ENCODE measurements around the gene B3GALT5. TPM values are rescaled to one million over a fixed set of nuclear protein-coding genes. Genes with fewer than 3 reads are reported as not detected.

B3GALT5 gene
- total and polyA plus RNA-seq, 3 donors from 2014 or later, result 1.0 to 2.8 (median 2.7) TPM

DNA sequence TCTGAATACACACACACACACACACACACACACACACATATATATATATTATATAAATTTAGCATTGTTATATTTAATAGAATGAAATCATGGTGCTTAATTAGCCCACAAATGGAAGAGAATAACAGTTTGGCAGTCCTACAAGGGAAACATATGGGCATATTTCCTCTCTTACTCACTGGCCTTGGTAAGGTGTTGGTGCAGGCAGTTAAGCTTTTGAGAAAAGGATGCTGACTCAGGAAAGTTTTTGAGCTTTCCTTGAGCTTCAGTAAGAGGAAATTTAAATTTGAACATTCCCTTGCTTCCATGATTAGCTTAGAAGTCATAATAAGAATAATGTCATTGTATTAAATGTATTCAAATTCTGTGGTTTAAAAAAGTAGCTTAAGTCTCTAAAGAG, 37.0 kb upstream of the B3GALT5 start:
- intact Hi-C loops (cut with DNase I; ENCODE audit: low total_unique reads), result no loop called here
- TF ChIP-seq POLR2A (IDR thresholded peaks at IDR 0.05), result no peak
- TF ChIP-seq, protein P1, sequence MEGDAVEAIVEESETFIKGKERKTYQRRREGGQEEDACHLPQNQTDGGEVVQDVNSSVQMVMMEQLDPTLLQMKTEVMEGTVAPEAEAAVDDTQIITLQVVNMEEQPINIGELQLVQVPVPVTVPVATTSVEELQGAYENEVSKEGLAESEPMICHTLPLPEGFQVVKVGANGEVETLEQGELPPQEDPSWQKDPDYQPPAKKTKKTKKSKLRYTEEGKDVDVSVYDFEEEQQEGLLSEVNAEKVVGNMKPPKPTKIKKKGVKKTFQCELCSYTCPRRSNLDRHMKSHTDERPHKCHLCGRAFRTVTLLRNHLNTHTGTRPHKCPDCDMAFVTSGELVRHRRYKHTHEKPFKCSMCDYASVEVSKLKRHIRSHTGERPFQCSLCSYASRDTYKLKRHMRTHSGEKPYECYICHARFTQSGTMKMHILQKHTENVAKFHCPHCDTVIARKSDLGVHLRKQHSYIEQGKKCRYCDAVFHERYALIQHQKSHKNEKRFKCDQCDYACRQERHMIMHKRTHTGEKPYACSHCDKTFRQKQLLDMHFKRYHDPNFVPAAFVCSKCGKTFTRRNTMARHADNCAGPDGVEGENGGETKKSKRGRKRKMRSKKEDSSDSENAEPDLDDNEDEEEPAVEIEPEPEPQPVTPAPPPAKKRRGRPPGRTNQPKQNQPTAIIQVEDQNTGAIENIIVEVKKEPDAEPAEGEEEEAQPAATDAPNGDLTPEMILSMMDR (IDR thresholded peaks at IDR 0.05), result no peak
- no peak for DNase-seq
- H3K27ac ChIP-seq, result no peak overlapping the region
- H3K9me3 ChIP-seq, result no peaks in the 10 kb centered on the region
- no peaks in the 10 kb centered on the region for H3K27me3 ChIP-seq
- no peak overlapping the region for H3K4me3 ChIP-seq
- no peaks in the 10 kb centered on the region for H3K4me1 ChIP-seq
- H3K36me3 ChIP-seq (ENCODE audit: low read depth, missing control alignments), result no peaks in the 10 kb centered on the region

DNA sequence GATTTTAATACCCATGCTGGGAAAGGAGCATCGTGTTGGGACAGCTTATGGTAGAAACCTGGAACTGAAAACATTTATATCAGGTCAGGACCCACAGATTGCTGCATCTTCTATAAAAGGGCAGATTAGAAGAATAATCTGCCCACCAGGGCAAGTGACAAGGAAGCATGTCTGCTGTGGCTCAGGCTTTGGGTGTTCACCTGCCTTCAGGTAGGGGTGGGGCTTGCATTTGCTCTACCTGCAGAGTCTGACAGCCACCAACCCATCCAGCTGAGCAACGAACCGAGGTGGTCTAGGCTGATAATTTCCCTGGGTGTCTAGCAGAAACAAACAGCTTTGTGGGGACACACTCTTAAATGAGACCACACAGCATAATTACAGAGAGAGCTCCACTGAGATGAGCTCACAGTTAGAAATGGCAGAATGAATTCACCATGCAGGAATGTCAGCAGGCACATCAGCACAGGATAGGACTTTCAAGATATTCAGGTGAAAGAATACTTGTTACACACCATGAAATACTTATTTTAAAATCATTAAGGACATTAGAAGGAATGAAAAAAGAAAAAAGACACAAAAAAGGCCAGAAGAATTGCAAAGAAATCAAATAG, 36.1 kb upstream of the B3GALT5 start:
- Histone ChIP-seq H3K27ac (no peak overlapping the region), H3K36me3 (ENCODE audit: low read depth, missing control alignments) (no peaks in the 10 kb centered on the region), H3K4me3 (no peak overlapping the region), H3K4me1 (no peaks in the 10 kb centered on the region), H3K9me3 (no peaks in the 10 kb centered on the region), H3K27me3 (no peaks in the 10 kb centered on the region)
- intact Hi-C loops (cut with DNase I; ENCODE audit: low total_unique reads), result no loop called here
- no peak for DNase-seq
- 86 to 94% methylated on average over 3 of the region's 3 CpGs for WGBS, 2 donors
- TF ChIP-seq POLR2A (IDR thresholded peaks at IDR 0.05), result no peak

DNA sequence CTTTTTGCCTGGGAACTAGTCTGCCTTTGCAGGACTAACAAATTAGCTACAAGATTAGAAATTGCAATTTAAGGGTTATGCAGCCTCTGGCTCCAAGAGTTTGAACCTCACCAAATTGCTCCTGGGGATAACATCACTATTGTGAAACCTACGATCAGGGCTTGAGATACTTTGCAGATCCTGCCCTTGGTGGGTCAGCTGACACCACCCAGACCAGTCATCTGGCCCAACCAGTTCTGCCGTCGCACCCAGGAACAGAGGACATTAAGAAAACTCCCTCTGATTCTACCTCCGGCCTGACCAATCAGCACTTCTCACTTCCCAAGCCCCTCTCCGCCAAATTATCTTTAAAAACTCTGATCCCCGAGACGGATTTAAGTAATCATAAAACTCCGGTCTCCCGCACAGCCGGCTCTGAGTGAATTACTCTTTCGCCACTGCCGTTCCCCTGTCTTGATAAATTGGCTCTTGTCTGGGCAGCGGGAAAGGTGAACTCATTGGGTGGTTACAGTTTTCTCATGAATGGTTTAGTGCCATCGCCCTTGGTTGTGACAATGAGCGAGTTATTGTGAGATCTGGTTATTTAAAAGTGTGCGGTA, 32.9 kb upstream of the B3GALT5 start:
- TF ChIP-seq POLR2A (IDR thresholded peaks at IDR 0.05), result no peak
- TF ChIP-seq, protein P1 (IDR thresholded peaks at IDR 0.05), result no peak
- no peak for DNase-seq
- intact Hi-C loops (cut with DNase I; ENCODE audit: low total_unique reads), result no loop called here

DNA sequence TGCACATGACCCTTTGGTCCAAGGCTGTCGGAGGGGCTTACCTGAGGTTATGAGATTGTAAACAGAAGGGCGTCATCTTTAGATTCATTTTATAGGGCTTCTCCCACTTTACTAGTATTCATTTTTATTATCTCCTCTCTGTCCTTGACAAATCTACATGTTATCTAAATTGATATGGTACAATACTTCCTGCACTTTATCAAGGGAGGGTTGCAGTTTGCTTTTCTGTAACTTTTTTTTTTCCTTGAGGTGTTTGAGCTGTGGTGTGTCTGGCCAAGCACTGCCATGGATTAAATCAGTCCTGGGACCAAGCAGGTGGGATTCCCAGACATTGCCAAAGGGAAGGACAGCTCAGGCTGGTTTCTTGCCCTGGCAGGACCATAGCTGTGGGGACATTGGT, 32.0 kb upstream of the B3GALT5 start:
- WGBS, 2 donors, result 48 to 63% methylated on average over 2 of the region's 2 CpGs
- intact Hi-C loops (cut with DNase I; ENCODE audit: low total_unique reads), result no loop called here
- H3K4me3 ChIP-seq, result no peak overlapping the region
- H3K4me1 ChIP-seq, result no peaks in the 10 kb centered on the region
- no peak for TF ChIP-seq POLR2A (IDR thresholded peaks at IDR 0.05)
- TF ChIP-seq, protein P1 (IDR thresholded peaks at IDR 0.05), result no peak
- H3K9me3 ChIP-seq, result peaks cover 3% of the 10 kb centered on the region
- DNase-seq, result no peak
- no peak overlapping the region for H3K27ac ChIP-seq
- H3K36me3 ChIP-seq (ENCODE audit: low read depth, missing control alignments), result no peaks in the 10 kb centered on the region
- H3K27me3 ChIP-seq, result no peaks in the 10 kb centered on the region

More for the DNA sequence above, 32.9 kb upstream of the B3GALT5 start:
- H3K27ac ChIP-seq, result no peak overlapping the region
- no peaks in the 10 kb centered on the region for H3K27me3 ChIP-seq
- no peaks in the 10 kb centered on the region for H3K36me3 ChIP-seq (ENCODE audit: low read depth, missing control alignments)
- H3K9me3 ChIP-seq, result no peaks in the 10 kb centered on the region
- no peak overlapping the region for H3K4me3 ChIP-seq
- 60 to 76% methylated on average over 16 of the region's 16 CpGs for WGBS, 2 donors
- H3K4me1 ChIP-seq, result no peaks in the 10 kb centered on the region

DNA sequence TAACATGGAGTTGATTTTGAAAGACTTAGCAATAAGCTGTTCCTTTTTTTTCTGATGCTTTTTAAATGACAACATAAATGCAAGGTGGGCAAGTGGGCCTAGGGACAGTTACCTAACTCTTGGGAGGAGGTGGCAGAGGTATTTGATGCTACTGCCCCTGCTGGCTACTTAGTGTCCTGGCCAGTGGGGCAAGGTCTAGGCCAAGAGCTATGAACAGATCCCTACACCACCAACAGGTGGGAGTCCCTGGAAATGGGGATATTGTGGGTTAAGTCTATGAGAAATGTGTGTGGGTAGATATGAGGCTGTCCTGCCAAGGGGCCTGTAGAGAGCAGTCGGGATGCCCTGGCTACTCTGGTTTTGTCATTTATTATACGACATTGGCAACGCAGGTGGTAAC, 31.3 kb upstream of the B3GALT5 start:
- no peaks in the 10 kb centered on the region for H3K4me1 ChIP-seq
- no peak overlapping the region for H3K27ac ChIP-seq
- peaks cover 3% of the 10 kb centered on the region for H3K9me3 ChIP-seq
- TF ChIP-seq POLR2A (IDR thresholded peaks at IDR 0.05), result no peak
- TF ChIP-seq, protein P1 (IDR thresholded peaks at IDR 0.05), result no peak
- 92 to 93% methylated on average over 3 of the region's 3 CpGs for WGBS, 2 donors
- H3K4me3 ChIP-seq, result no peak overlapping the region
- intact Hi-C loops (cut with DNase I; ENCODE audit: low total_unique reads), result no loop called here
- no peaks in the 10 kb centered on the region for H3K36me3 ChIP-seq (ENCODE audit: low read depth, missing control alignments)
- no peak for DNase-seq
- H3K27me3 ChIP-seq, result no peaks in the 10 kb centered on the region

Measured in testis (tissue), 3 donors.